ENCODE data around the gene CLCN3. TPM values are rescaled to one million over a fixed set of nuclear protein-coding genes. Genes with fewer than 3 reads are reported as not detected.

The CLCN3 gene
- total and polyA plus RNA-seq, 9 of the 15 experiments (the other 6 are each of a cell fraction or from before 2014, with no cell fraction given), result 12.7 to 60.6 (median 38.5) TPM

DNA sequence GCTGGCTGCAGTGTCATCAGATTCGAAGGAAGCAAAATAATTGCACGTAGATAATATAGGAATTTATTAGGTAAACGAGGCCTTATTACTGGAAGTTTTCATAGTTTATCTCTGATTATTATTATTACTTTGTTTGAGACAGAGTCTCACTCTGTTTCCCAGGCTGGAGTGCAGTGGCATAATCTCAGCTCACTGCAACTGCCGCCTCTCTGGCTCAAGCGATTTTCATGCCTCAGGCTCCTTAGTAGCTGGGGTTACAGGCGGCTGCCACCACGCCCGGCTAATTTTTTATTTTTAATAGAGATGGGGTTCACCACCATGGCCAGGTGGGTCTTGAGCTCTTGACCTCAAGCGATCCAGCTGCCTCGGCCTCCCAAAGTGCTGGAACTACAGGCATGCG is 12.5 kb downstream of the CLCN3 start (continued):
- TF ChIP-seq, protein P1, sequence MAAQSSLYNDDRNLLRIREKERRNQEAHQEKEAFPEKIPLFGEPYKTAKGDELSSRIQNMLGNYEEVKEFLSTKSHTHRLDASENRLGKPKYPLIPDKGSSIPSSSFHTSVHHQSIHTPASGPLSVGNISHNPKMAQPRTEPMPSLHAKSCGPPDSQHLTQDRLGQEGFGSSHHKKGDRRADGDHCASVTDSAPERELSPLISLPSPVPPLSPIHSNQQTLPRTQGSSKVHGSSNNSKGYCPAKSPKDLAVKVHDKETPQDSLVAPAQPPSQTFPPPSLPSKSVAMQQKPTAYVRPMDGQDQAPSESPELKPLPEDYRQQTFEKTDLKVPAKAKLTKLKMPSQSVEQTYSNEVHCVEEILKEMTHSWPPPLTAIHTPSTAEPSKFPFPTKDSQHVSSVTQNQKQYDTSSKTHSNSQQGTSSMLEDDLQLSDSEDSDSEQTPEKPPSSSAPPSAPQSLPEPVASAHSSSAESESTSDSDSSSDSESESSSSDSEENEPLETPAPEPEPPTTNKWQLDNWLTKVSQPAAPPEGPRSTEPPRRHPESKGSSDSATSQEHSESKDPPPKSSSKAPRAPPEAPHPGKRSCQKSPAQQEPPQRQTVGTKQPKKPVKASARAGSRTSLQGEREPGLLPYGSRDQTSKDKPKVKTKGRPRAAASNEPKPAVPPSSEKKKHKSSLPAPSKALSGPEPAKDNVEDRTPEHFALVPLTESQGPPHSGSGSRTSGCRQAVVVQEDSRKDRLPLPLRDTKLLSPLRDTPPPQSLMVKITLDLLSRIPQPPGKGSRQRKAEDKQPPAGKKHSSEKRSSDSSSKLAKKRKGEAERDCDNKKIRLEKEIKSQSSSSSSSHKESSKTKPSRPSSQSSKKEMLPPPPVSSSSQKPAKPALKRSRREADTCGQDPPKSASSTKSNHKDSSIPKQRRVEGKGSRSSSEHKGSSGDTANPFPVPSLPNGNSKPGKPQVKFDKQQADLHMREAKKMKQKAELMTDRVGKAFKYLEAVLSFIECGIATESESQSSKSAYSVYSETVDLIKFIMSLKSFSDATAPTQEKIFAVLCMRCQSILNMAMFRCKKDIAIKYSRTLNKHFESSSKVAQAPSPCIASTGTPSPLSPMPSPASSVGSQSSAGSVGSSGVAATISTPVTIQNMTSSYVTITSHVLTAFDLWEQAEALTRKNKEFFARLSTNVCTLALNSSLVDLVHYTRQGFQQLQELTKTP (IDR thresholded peaks at IDR 0.05; ENCODE audit: low read depth in 1 of 2, partially characterized antibody in 2 of 2), result no peak
- TF ChIP-seq, protein P2, sequence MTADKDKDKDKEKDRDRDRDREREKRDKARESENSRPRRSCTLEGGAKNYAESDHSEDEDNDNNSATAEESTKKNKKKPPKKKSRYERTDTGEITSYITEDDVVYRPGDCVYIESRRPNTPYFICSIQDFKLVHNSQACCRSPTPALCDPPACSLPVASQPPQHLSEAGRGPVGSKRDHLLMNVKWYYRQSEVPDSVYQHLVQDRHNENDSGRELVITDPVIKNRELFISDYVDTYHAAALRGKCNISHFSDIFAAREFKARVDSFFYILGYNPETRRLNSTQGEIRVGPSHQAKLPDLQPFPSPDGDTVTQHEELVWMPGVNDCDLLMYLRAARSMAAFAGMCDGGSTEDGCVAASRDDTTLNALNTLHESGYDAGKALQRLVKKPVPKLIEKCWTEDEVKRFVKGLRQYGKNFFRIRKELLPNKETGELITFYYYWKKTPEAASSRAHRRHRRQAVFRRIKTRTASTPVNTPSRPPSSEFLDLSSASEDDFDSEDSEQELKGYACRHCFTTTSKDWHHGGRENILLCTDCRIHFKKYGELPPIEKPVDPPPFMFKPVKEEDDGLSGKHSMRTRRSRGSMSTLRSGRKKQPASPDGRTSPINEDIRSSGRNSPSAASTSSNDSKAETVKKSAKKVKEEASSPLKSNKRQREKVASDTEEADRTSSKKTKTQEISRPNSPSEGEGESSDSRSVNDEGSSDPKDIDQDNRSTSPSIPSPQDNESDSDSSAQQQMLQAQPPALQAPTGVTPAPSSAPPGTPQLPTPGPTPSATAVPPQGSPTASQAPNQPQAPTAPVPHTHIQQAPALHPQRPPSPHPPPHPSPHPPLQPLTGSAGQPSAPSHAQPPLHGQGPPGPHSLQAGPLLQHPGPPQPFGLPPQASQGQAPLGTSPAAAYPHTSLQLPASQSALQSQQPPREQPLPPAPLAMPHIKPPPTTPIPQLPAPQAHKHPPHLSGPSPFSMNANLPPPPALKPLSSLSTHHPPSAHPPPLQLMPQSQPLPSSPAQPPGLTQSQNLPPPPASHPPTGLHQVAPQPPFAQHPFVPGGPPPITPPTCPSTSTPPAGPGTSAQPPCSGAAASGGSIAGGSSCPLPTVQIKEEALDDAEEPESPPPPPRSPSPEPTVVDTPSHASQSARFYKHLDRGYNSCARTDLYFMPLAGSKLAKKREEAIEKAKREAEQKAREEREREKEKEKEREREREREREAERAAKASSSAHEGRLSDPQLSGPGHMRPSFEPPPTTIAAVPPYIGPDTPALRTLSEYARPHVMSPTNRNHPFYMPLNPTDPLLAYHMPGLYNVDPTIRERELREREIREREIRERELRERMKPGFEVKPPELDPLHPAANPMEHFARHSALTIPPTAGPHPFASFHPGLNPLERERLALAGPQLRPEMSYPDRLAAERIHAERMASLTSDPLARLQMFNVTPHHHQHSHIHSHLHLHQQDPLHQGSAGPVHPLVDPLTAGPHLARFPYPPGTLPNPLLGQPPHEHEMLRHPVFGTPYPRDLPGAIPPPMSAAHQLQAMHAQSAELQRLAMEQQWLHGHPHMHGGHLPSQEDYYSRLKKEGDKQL (CRISPR knock-in tag; IDR thresholded peaks at IDR 0.05; ENCODE audit: borderline replicate concordance), result no peak
- TF ChIP-seq CREM (IDR thresholded peaks at IDR 0.05; ENCODE audit: low read depth) (no peak), ZNF23 (CRISPR knock-in tag; IDR thresholded peaks at IDR 0.05) (no peak), COPS2 (conservative IDR thresholded peaks at IDR 0.05) (no peak), POLR2G (IDR thresholded peaks at IDR 0.05; ENCODE audit: low read depth, low read length) (no peak)
- TF ChIP-seq, protein P3, sequence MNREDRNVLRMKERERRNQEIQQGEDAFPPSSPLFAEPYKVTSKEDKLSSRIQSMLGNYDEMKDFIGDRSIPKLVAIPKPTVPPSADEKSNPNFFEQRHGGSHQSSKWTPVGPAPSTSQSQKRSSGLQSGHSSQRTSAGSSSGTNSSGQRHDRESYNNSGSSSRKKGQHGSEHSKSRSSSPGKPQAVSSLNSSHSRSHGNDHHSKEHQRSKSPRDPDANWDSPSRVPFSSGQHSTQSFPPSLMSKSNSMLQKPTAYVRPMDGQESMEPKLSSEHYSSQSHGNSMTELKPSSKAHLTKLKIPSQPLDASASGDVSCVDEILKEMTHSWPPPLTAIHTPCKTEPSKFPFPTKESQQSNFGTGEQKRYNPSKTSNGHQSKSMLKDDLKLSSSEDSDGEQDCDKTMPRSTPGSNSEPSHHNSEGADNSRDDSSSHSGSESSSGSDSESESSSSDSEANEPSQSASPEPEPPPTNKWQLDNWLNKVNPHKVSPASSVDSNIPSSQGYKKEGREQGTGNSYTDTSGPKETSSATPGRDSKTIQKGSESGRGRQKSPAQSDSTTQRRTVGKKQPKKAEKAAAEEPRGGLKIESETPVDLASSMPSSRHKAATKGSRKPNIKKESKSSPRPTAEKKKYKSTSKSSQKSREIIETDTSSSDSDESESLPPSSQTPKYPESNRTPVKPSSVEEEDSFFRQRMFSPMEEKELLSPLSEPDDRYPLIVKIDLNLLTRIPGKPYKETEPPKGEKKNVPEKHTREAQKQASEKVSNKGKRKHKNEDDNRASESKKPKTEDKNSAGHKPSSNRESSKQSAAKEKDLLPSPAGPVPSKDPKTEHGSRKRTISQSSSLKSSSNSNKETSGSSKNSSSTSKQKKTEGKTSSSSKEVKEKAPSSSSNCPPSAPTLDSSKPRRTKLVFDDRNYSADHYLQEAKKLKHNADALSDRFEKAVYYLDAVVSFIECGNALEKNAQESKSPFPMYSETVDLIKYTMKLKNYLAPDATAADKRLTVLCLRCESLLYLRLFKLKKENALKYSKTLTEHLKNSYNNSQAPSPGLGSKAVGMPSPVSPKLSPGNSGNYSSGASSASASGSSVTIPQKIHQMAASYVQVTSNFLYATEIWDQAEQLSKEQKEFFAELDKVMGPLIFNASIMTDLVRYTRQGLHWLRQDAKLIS (CRISPR knock-in tag; IDR thresholded peaks at IDR 0.05), result no peak

All from K562 (cell line).